ENCODE data around the gene ABCA2.

DNA sequence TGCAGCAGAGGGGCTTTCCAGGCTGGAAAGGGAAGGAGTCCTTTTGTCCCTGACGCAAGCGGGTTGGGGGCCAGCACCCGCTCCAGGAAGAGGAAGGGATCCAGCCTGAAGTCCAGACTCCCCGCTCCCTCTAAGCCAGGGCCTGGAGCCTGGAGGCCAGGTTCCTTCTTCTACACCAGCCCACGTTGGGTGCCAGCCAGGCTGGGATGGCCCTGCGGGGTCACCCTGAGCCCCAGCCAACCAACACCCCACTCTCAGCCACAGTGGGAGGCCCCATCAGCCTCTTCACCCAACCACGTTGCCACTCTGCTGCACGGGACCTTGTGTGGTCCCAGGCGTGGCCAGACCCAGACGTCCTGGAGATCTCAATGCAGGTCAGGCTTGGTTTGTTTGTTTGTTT, 4.8 kb upstream of the ABCA2 start:
- no peak for TF ChIP-seq POLR2A (IDR thresholded peaks at IDR 0.05)
- TF ChIP-seq, protein P1, sequence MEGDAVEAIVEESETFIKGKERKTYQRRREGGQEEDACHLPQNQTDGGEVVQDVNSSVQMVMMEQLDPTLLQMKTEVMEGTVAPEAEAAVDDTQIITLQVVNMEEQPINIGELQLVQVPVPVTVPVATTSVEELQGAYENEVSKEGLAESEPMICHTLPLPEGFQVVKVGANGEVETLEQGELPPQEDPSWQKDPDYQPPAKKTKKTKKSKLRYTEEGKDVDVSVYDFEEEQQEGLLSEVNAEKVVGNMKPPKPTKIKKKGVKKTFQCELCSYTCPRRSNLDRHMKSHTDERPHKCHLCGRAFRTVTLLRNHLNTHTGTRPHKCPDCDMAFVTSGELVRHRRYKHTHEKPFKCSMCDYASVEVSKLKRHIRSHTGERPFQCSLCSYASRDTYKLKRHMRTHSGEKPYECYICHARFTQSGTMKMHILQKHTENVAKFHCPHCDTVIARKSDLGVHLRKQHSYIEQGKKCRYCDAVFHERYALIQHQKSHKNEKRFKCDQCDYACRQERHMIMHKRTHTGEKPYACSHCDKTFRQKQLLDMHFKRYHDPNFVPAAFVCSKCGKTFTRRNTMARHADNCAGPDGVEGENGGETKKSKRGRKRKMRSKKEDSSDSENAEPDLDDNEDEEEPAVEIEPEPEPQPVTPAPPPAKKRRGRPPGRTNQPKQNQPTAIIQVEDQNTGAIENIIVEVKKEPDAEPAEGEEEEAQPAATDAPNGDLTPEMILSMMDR (IDR thresholded peaks at IDR 0.05): no peak
- no peak for TF ChIP-seq POLR2AphosphoS5 (IDR thresholded peaks at IDR 0.05)

Measured in breast epithelium (tissue), 3 donors.